Aorta (tissue), 5 donors: ENCODE results near the gene TTC5. TPM values are rescaled to one million over a fixed set of nuclear protein-coding genes. Genes with fewer than 3 reads are reported as not detected.

Experiments used
- ATAC-seq: fragments of 200-7000 bp; cut with Tn5 transposase; one replicate; pipeline ENCODE4 v1.9.1; 2022; ENCODE audit warnings: moderate library complexity; ENCODE audit not compliant: low FRiP score
- DNase-seq, 2 donors: peaks; one replicate each; pipeline ENCODE4 v3.0.0-alpha.2; 2020
- H3K27ac ChIP-seq, 2 donors: one replicate each; pipeline ENCODE4 v1.5.1; 2013; ENCODE audit warnings: low read length in 2 of 2, mild to moderate bottlenecking in 2 of 2, moderate library complexity in 2 of 2, control low read depth in 1 of 2, inconsistent platforms in 1 of 2, low read depth in 1 of 2
- H3K27me3 ChIP-seq, 2 donors: one replicate each; pipeline ENCODE4 v1.6.1; 2013; ENCODE audit warnings: control low read depth in 1 of 2, low read length in 1 of 2, mild to moderate bottlenecking in 1 of 2, moderate library complexity in 1 of 2; ENCODE audit not compliant: insufficient read depth in 2 of 2, control insufficient read depth in 1 of 2
- H3K36me3 ChIP-seq, 2 donors: one replicate each; pipeline ENCODE4 v1.6.1; 2013; ENCODE audit warnings: control low read depth in 1 of 2, low read length in 1 of 2, mild to moderate bottlenecking in 1 of 2; ENCODE audit not compliant: insufficient read depth in 2 of 2, control insufficient read depth in 1 of 2
- H3K4me1 ChIP-seq, 2 donors: one replicate each; pipeline ENCODE4 v1.6.1; 2013; ENCODE audit warnings: low read length in 2 of 2, control low read depth in 1 of 2, mild to moderate bottlenecking in 1 of 2, moderate library complexity in 1 of 2; ENCODE audit not compliant: insufficient read depth in 2 of 2, control insufficient read depth in 1 of 2
- H3K4me3 ChIP-seq, 2 donors: one replicate each; pipeline ENCODE4 v1.5.1; 2013; ENCODE audit warnings: low read length in 2 of 2, control low read depth in 1 of 2, mild to moderate bottlenecking in 1 of 2
- H3K9me3 ChIP-seq: one replicate; pipeline ENCODE4 v1.6.1; 2013; ENCODE audit warnings: mild to moderate bottlenecking, low read length; ENCODE audit not compliant: control insufficient read depth
- WGBS, 2 donors: extraction: QIAGEN DNeasy Blood & Tissue Kit; methylation state at CpG; one replicate each; pipeline ENCODE4 v1.1.7; 2013; 5-methylcytosine and 5-hydroxymethylcytosine counted together
- intact Hi-C, 2 donors: fragments of 100-400 bp; cut with DNase I; formaldehyde crosslinking; loops; one replicate each; pipeline versions ENCODE4 v1.14.2 to v1.15.0; 2022
- long read RNA-seq, 2 donors: library from polyadenylated mRNA; unstranded; transcript quantifications; one replicate each; pipeline ENCODE4 v2.0.0, GENCODE V29; 2020 to 2021
- polyA plus RNA-seq, 2 donors: library from polyadenylated mRNA; stranded (reverse); fragments of 200-250 nt; gene quantifications; one replicate each; pipeline ENCODE4 v1.2.3, GENCODE V29; 2013
- total RNA-seq, 2 donors: library from RNA; stranded (reverse); fragmentation: NEBNext Ultra II Directional; extraction: Animal tissue kit (Norgen Biotek cat#: 25700); gene quantifications; one replicate each; pipeline ENCODE4 v1.2.1, GENCODE V29; 2021
- donor health status: healthy with polysubstance abuse.
- donor health status: Bipolar disorder and iron deficiency.
- donor health status: DM: no; HTN: no; CAD: no.
- donor health status: DM: no; HTN: no; CAD: no.
- donor health status: DM: yes; HTN: yes; CAD: no.

TTC5 gene
- total RNA-seq: 10 to 100 TPM; 12.0 to 15.4 TPM
- 1 to 10 TPM; 3.0 to 4.3 TPM for polyA plus RNA-seq
- long read RNA-seq, donor 1, full-length matches to known transcripts: 49 of 59 reads
- long read RNA-seq, donor 1, partial matches to known transcripts: 4 of 59 reads
- long read RNA-seq, donor 1, other reads (novel, unspliced or antisense): 6 of 59 reads
- long read RNA-seq, donor 2, full-length matches to known transcripts: 5 of 8 reads
- long read RNA-seq, donor 2, partial matches to known transcripts: 2 of 8 reads
- long read RNA-seq, donor 2, other reads (novel, unspliced or antisense): 1 of 8 reads

DNA sequence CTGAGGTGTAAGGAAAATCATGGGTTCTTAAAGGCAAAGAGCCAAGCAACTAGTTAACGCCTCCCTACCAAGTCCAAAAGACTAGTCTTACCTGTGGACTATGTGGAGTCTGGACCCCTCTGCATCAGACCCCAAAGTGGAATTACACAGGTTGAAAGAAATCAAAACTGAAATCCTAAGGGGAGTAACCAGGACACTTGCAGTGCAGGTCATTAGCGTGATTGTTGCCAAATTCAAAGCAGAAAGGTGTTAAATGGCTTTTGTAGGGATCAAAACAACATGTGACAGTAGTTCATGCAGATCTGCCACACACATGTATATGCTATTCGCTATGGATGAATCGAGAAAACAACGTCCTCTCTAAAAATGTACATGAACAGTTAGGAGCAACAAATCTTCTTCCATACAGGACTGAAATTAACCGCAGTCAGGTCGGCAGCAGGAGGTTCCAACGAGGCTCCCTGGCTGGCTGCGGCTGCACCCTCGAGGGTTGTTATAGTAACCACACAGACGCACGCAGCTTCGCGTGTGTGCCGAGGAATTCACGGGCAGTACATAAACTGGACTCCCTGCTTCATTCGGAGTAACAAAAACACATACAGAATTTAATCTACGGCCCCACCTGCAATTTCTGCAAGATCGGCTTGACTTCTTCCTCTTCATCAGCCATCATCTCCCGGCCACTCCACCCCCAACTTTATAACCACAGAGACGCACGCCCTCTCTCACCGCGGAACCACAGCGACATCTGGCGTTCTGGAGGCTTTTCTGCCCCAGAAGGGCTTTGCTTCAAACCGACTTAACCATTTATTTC lies at the start of gene TTC5:
TSS of gene TTC5 (minus strand) at position 687 of the 814 bp plus-strand sequence. CDS start at position 673, 14 bp downstream.
- peak; percentile 88 to 95 for DNase-seq
- Histone ChIP-seq H3K27ac (peak within 1 kb of the TSS in 1 of 2 donors; percentile 12), H3K4me1 (no peaks in the 10 kb centered on the region), H3K27me3 (no peaks in the 10 kb centered on the region), H3K36me3 (peaks cover 0 to 1% of the 10 kb centered on the region in 2 donors), H3K9me3 (no peaks in the 10 kb centered on the region), H3K4me3 (peak within 1 kb of the TSS; percentile 89 to 93)
- WGBS, 2 donors: 0 to 1% methylated on average over 27 of the region's 27 CpGs
- intact Hi-C loops: no loop called here
- ATAC-seq: peak; percentile 94

DNA sequence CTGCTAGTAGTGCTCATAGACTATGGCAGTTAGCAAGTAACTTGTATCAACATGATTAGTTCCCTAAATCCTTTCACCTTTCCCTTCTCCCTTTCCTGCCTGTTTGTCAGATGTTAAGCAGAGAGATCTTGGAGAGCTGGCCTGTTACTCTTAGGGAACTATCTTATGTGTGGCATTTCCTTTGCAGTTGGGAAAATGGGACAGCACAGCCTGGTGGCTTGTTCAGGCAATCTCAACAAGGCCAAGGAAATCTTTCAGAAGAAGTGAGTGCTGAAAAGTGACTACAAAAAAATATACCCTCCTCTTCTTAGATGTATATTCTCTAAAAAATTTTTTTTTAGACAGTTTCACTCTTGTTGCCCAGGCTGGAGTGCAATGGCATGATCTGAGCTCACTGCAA lies 45.1 kb upstream of the TTC5 start:
- intact Hi-C loops: no loop called here
- Histone ChIP-seq H3K27me3 (no peaks in the 10 kb centered on the region), H3K27ac (no peak overlapping the region), H3K9me3 (no peaks in the 10 kb centered on the region), H3K4me1 (no peaks in the 10 kb centered on the region), H3K36me3 (peaks cover 1 to 6% of the 10 kb centered on the region in 2 donors), H3K4me3 (no peak overlapping the region)
- DNase-seq (no peak), ATAC-seq (no peak)

- intact Hi-C loops: no loop called here
- no peaks in the 10 kb centered on the region for H3K4me1 ChIP-seq
- peaks cover 2 to 6% of the 10 kb centered on the region in 2 donors for H3K36me3 ChIP-seq
- no peaks in the 10 kb centered on the region for H3K27me3 ChIP-seq
- ATAC-seq: no peak
- WGBS, 2 donors: 92 to 93% methylated on average over 2 of the region's 2 CpGs
- no peaks in the 10 kb centered on the region for H3K9me3 ChIP-seq
- no peak overlapping the region for H3K27ac ChIP-seq
- H3K4me3 ChIP-seq: no peak overlapping the region
- no peak for DNase-seq
These were observed 44.5 kb upstream of the TTC5 start for GRCh38 chr14:20350282-20350681.

- peaks cover 2 to 5% of the 10 kb centered on the region in 2 donors for H3K36me3 ChIP-seq
- 91 to 97% methylated on average over 3 of the region's 3 CpGs for WGBS, 2 donors
These were observed 42.0 kb upstream of the TTC5 start for GRCh38 chr14:20347747-20348146.

GRCh38 chr14:20346713-20347112 lies 41.0 kb upstream of the TTC5 start:
- WGBS, 2 donors: 92 to 100% methylated on average over 1 of the region's 1 CpG

More at GRCh38 chr14:20347747-20348146, 42.0 kb upstream of the TTC5 start:
- intact Hi-C loops: loop anchor here in 1 of 2 donors (5.0 to 10.0 kb wide), 2 partner anchors 60 to 117 kb away; partner anchors contain the start of genes PIP4P1 and PNP
- Histone ChIP-seq H3K4me1 (no peaks in the 10 kb centered on the region), H3K27me3 (no peaks in the 10 kb centered on the region), H3K27ac (no peak overlapping the region), H3K4me3 (no peak overlapping the region), H3K9me3 (no peaks in the 10 kb centered on the region)
- no peak for DNase-seq
- no peak for ATAC-seq

GRCh38 chr14:20345366-20345765 lies 39.6 kb upstream of the TTC5 start:
- Histone ChIP-seq H3K4me3 (no peak overlapping the region), H3K4me1 (no peaks in the 10 kb centered on the region), H3K9me3 (no peaks in the 10 kb centered on the region), H3K27ac (no peak overlapping the region), H3K36me3 (peaks cover 0 to 2% of the 10 kb centered on the region in 2 donors), H3K27me3 (no peaks in the 10 kb centered on the region)
- DNase-seq (no peak), ATAC-seq (no peak)
- WGBS, 2 donors: 91 to 96% methylated on average over 1 of the region's 1 CpG
- intact Hi-C loops: loop anchor here in 1 of 2 donors (5.0 to 10.0 kb wide), 2 partner anchors 62 to 119 kb away; partner anchors contain the start of genes PIP4P1 and PNP

More at GRCh38 chr14:20346713-20347112, 41.0 kb upstream of the TTC5 start:
- H3K9me3 ChIP-seq: no peaks in the 10 kb centered on the region
- no peak for ATAC-seq
- H3K4me1 ChIP-seq: no peaks in the 10 kb centered on the region
- no peaks in the 10 kb centered on the region for H3K27me3 ChIP-seq
- H3K36me3 ChIP-seq: peaks cover 0 to 2% of the 10 kb centered on the region in 2 donors
- H3K27ac ChIP-seq: no peak overlapping the region
- H3K4me3 ChIP-seq: no peak overlapping the region
- intact Hi-C loops: loop anchor here in 1 of 2 donors (5.0 to 10.0 kb wide), 2 partner anchors 61 to 118 kb away; partner anchors contain the start of genes PIP4P1 and PNP
- no peak for DNase-seq

DNA sequence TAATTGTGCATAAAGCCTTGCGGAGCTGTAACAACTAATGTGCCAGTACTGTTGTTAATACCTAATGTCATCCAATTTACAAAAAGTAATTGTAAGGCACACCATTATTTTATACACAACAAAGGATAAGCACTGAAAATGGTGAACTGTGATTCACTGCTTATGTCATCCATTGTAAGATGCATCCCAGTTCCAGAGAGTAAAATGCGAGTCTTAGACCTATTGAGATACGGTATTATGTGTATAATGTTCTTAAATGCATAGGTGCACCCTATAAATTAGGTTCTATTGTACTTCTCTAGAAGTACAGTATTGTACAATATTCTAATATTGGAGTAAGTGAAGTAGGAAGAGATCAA lies 38.1 kb upstream of the TTC5 start:
- H3K27ac ChIP-seq: peak overlapping the region in 1 of 2 donors; percentile 30
- intact Hi-C loops: loop anchor here (1.0 to 10.0 kb wide), 6 partner anchors 68 to 339 kb away; partner anchors contain the start of genes APEX1 (in 1 of the 2), OSGEP (in 1 of the 2), PIP4P1 (in 1 of the 2) and PNP (in 1 of the 2)
- DNase-seq (no peak), ATAC-seq (no peak)
- no peaks in the 10 kb centered on the region for H3K4me1 ChIP-seq
- H3K27me3 ChIP-seq: no peaks in the 10 kb centered on the region
- H3K9me3 ChIP-seq: no peaks in the 10 kb centered on the region
- peak overlapping the region; percentile 68 to 79 for H3K4me3 ChIP-seq
- peaks cover 0 to 2% of the 10 kb centered on the region in 2 donors for H3K36me3 ChIP-seq
- 0 to 1% methylated on average over 3 of the region's 3 CpGs for WGBS, 2 donors

DNA sequence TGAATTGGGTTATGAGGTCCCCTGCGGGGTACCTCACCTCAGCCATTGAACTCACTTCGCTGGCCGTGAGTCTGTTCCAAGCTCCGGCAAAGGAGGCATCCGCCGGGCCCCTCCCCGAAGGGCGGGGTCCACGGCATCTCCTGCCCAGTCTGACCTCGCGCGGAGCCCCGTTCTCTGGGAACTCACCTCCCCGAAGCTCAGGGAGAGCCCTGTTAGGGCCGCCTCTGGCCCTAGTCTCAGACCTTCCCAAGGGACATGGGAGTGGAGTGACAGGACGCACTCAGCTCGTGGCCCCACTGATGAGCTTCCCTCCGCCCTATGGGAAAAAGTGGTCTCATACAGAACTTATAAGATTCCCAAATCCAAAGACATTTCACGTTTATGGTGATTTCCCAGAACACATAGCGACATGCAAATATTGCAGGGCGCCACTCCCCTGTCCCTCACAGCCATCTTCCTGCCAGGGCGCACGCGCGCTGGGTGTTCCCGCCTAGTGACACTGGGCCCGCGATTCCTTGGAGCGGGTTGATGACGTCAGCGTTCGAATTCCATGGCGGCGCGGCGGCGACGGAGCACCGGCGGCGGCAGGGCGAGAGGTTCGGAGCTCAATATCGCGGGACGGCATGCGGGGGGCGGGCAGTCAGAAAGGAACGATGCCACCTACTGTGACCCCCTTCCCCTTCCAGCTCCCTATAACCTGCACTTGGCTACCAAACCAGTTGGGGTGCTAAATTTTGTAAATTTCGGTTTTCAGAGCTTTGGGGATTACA lies 37.5 kb upstream of the TTC5 start, which contains the start of gene PARP2:
TSS of gene PARP2 (plus strand) at position 544 of the 770 bp plus-strand sequence. CDS start at position 551, 7 bp downstream.
- H3K4me1 ChIP-seq: no peaks in the 10 kb centered on the region
- 0% methylated on average over 47 to 50 of the region's 50 CpGs for WGBS, 2 donors
- peaks cover 0 to 2% of the 10 kb centered on the region in 2 donors for H3K36me3 ChIP-seq
- H3K9me3 ChIP-seq: no peaks in the 10 kb centered on the region
- peak; percentile 98 to 99 for DNase-seq
- ATAC-seq: peak; percentile 99
- peak within 1 kb of the TSS; percentile 92 to 96 for H3K4me3 ChIP-seq
- H3K27me3 ChIP-seq: no peaks in the 10 kb centered on the region
- H3K27ac ChIP-seq: peak within 1 kb of the TSS; percentile 80 to 94
- intact Hi-C loops: loop anchor here (1.0 to 10.0 kb wide), 6 partner anchors 69 to 340 kb away; partner anchors contain the start of genes APEX1 (in 1 of the 2), OSGEP (in 1 of the 2), PIP4P1 (in 1 of the 2) and PNP (in 1 of the 2)
